ENCODE data around the gene FAM89B. TPM values are rescaled to one million over a fixed set of nuclear protein-coding genes. Genes with fewer than 3 reads are reported as not detected.
A peak's percentile ranks its signal among the peaks of the same experiment; 100 is the strongest.

The FAM89B gene
- polyA plus RNA-seq, 3 donors, result 51.3 to 139 (median 70.8) TPM

DNA sequence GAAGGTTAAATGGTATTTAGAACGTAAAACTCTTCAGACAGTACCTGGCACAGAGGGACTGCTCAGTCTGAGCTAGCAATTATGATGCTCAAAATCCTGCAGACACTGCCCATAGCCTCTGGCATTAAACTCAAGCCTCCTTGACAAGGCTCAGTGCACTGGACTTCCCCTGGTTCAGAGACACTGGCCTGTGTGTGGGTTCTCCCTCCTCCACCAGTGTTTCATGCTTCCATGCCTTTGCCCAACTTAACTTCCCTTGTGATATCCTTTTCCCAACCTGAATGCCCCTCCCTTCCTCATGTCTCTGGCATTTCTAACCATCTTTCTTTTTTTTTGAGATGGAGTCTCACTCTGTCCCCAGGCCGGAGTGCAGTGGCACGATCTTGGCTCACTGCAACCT is 23.2 kb upstream of the FAM89B start:
- H3K36me3 Mint-ChIP-seq, result no peaks in the 10 kb centered on the region
- Histone ChIP-seq H4K20me1 (ENCODE audit: insufficient read depth, low read length) (no peaks in the 10 kb centered on the region), H3K4me3 (replicated peaks in 1 of 3; ENCODE audit: low read depth in 2 of 3, low read length in 3 of 3) (no peak overlapping the region), H3K4me2 (replicated peaks; ENCODE audit: extremely low read depth, low read length, poor library complexity, severe bottlenecking) (no peak overlapping the region), H3K79me2 (ENCODE audit: insufficient read depth, low read length) (no peaks in the 10 kb centered on the region), H2AFZ (ENCODE audit: insufficient read depth, low read depth, low read length, poor library complexity, severe bottlenecking) (no peak overlapping the region), H3K4me1 (ENCODE audit: control insufficient read depth in 1 of 2, insufficient read depth in 2 of 2, low read length in 2 of 2) (peaks cover 23 to 36% of the 10 kb centered on the region in 2 donors), H3K27me3 (ENCODE audit: control insufficient read depth in 2 of 2, insufficient read depth in 2 of 2, low read length in 2 of 2) (no peaks in the 10 kb centered on the region), H3K27ac (ENCODE audit: low read depth in 1 of 2, low read length in 2 of 2) (no peak overlapping the region), H3K36me3 (replicated peaks in 1 of 2; ENCODE audit: control insufficient read depth in 1 of 2, insufficient read depth in 2 of 2, low read length in 2 of 2) (no peaks in the 10 kb centered on the region), H3K9me3 (replicated peaks in 1 of 2; ENCODE audit: control insufficient read depth in 1 of 2, insufficient read depth in 1 of 2, low read length in 2 of 2) (no peaks in the 10 kb centered on the region), H3K9ac (ENCODE audit: insufficient read depth, low read length, poor library complexity, severe bottlenecking) (no peak overlapping the region)
- DNase-seq, result no peak
- H3K9me3 Mint-ChIP-seq, result peaks cover 0 to 2% (median 0%) of the 10 kb centered on the region in 7 donors
- intact Hi-C loops (cut with micrococcal nuclease), result loop anchor here in 1 of 2 donors (10.0 kb wide), 1 partner anchor 66 kb away; the partner anchor contains the start of genes MAP3K11 and PCNX3
- H3K27me3 Mint-ChIP-seq (ENCODE audit: low read depth in 3 of 3), result peaks cover 14 to 18% (median 16%) of the 10 kb centered on the region in 3 donors
- H3K4me1 Mint-ChIP-seq, result peaks cover 42% of the 10 kb centered on the region
- no peak overlapping the region for H3K4me3 Mint-ChIP-seq
- 89% methylated on average over 1 of the region's 3 CpGs for WGBS (ENCODE audit: insufficient coverage)
- peak overlapping the region in 1 of 7 donors; percentile 43 for H3K27ac Mint-ChIP-seq
- no peak for TF ChIP-seq CTCF (IDR thresholded peaks at IDR 0.05)

GRCh38 chr11:65551572-65552387 is 20.6 kb upstream of the FAM89B start:
- intact Hi-C loops (cut with micrococcal nuclease), result no loop called here
- Histone ChIP-seq H3K4me2 (replicated peaks; ENCODE audit: extremely low read depth, low read length, poor library complexity, severe bottlenecking) (no peak overlapping the region), H3K27me3 (ENCODE audit: control insufficient read depth in 2 of 2, insufficient read depth in 2 of 2, low read length in 2 of 2) (peaks cover 0 to 2% of the 10 kb centered on the region in 2 donors), H2AFZ (ENCODE audit: insufficient read depth, low read depth, low read length, poor library complexity, severe bottlenecking) (no peak overlapping the region), H3K9me3 (replicated peaks in 1 of 2; ENCODE audit: control insufficient read depth in 1 of 2, insufficient read depth in 1 of 2, low read length in 2 of 2) (no peaks in the 10 kb centered on the region), H3K27ac (ENCODE audit: low read depth in 1 of 2, low read length in 2 of 2) (no peak overlapping the region), H3K36me3 (replicated peaks in 1 of 2; ENCODE audit: control insufficient read depth in 1 of 2, insufficient read depth in 2 of 2, low read length in 2 of 2) (no peaks in the 10 kb centered on the region), H3K79me2 (ENCODE audit: insufficient read depth, low read length) (no peaks in the 10 kb centered on the region), H3K4me3 (replicated peaks in 1 of 3; ENCODE audit: low read depth in 2 of 3, low read length in 3 of 3) (no peak overlapping the region), H4K20me1 (ENCODE audit: insufficient read depth, low read length) (no peaks in the 10 kb centered on the region), H3K9ac (ENCODE audit: insufficient read depth, low read length, poor library complexity, severe bottlenecking) (no peak overlapping the region), H3K4me1 (ENCODE audit: control insufficient read depth in 1 of 2, insufficient read depth in 2 of 2, low read length in 2 of 2) (peaks cover 24 to 42% of the 10 kb centered on the region in 2 donors)
- DNase-seq, result peak in 2 of 3 donors; percentile 53 to 57
- H3K4me1 Mint-ChIP-seq, result peaks cover 55% of the 10 kb centered on the region
- WGBS (ENCODE audit: insufficient coverage), result 53% methylated on average over 16 of the region's 17 CpGs
- no peak overlapping the region for H3K27ac Mint-ChIP-seq
- peaks cover 0 to 2% (median 0%) of the 10 kb centered on the region in 7 donors for H3K9me3 Mint-ChIP-seq
- peaks cover 0 to 5% of the 10 kb centered on the region in 2 donors for H3K36me3 Mint-ChIP-seq
- no peak overlapping the region for H3K4me3 Mint-ChIP-seq
- H3K27me3 Mint-ChIP-seq (ENCODE audit: low read depth in 3 of 3), result peaks cover 15 to 23% (median 16%) of the 10 kb centered on the region in 3 donors
- peak; percentile 71 for TF ChIP-seq CTCF (IDR thresholded peaks at IDR 0.05)
